Prostate gland (tissue), 2 donors: Measurements from ENCODE around the gene SLIT3. TPM values are rescaled to one million over a fixed set of nuclear protein-coding genes. Genes with fewer than 3 reads are reported as not detected.

Experiments used
- DNase-seq: peaks from one replicate; pipeline ENCODE4 v3.0.0-alpha.2; 2019; ENCODE audit warnings: low spot score
- H3K27ac ChIP-seq, 2 donors: fragments of 200-600 bp; sonication (generic); 2 replicates each; pipeline ENCODE4 v1.5.1; 2017 to 2019
- H3K27me3 ChIP-seq: fragments of 200-600 bp; sonication (generic); replicated peaks from 2 replicates; pipeline ENCODE4 v1.5.1; 2019; ENCODE audit not compliant: insufficient read depth
- H3K36me3 ChIP-seq, 2 donors: fragments of 200-600 bp; sonication (generic); 1 replicate in 1 of 2; 2 replicates in 1 of 2; pipeline versions ENCODE4 v1.5.1 to v1.8.1; 2017 to 2019
- H3K4me1 ChIP-seq: fragments of 200-600 bp; sonication (generic); replicated peaks from 2 replicates; pipeline ENCODE4 v1.5.1; 2019
- H3K4me3 ChIP-seq, 2 donors: fragments of 200-600 bp; sonication (generic); 2 replicates each; pipeline ENCODE4 v1.5.1; 2017 to 2019
- H3K9me3 ChIP-seq: fragments of 200-600 bp; sonication (generic); 2 replicates; pipeline ENCODE4 v1.5.1; 2017
- CTCF ChIP-seq, 4 experiments: fragments of 200-600 bp in 2 of 4; fragments of 450-650 bp in 2 of 4; sonication (generic) in 2 of 4; IDR thresholded peaks; 1 replicate in 3 of 4; 2 replicates in 1 of 4; pipeline ENCODE4 v1.5.1; 2016 to 2019; ENCODE audit warnings: antibody characterized with exemption in 4 of 4, mild to moderate bottlenecking in 2 of 4, moderate library complexity in 2 of 4
- POLR2A ChIP-seq: fragments of 450-650 bp; IDR thresholded peaks from one replicate; pipeline ENCODE4 v1.6.1; 2016; ENCODE audit warnings: antibody characterized with exemption, mild to moderate bottlenecking
- POLR2AphosphoS5 ChIP-seq: sonication (generic); formaldehyde crosslinking; IDR thresholded peaks from one replicate; pipeline ENCODE4 v1.6.1; 2017; ENCODE audit warnings: antibody characterized with exemption
- WGBS: methylation state at CpG from one replicate; pipeline ENCODE4 v1.1.5; 2018; 5-methylcytosine and 5-hydroxymethylcytosine counted together
- intact Hi-C: fragments of 100-400 bp; cut with DNase I; formaldehyde crosslinking; loops from one replicate; pipeline ENCODE4 v1.14.2; 2022
- total RNA-seq, 2 donors: library from RNA; depleted of rRNA; stranded (reverse); fragments of >200 nt; gene quantifications; one replicate each; pipeline ENCODE4 v1.1.0, GENCODE V29; 2016

Gene SLIT3
- total RNA-seq, 2 donors from 2014 or later = 8.3 TPM

GRCh38 chr5:169192536-169192935 is 108.4 kb downstream of the SLIT3 start:
- no peaks in the 10 kb centered on the region for H3K27me3 ChIP-seq
- no peak for TF ChIP-seq POLR2A
- H3K4me3 ChIP-seq = no peak overlapping the region
- no peaks in the 10 kb centered on the region for H3K36me3 ChIP-seq
- H3K4me1 ChIP-seq = no peaks in the 10 kb centered on the region
- WGBS = 58% methylated on average over 3 of the region's 3 CpGs
- H3K9me3 ChIP-seq = no peaks in the 10 kb centered on the region
- DNase-seq = no peak
- H3K27ac ChIP-seq = no peak overlapping the region
- intact Hi-C loops = no loop called here

- intact Hi-C loops = no loop called here
- H3K27ac ChIP-seq = no peak overlapping the region
- no peaks in the 10 kb centered on the region for H3K9me3 ChIP-seq
- DNase-seq = no peak
- TF ChIP-seq CTCF (IDR thresholded peaks at IDR 0.05) = no peak
- no peak for TF ChIP-seq POLR2AphosphoS5
- TF ChIP-seq POLR2A = no peak
- H3K27me3 ChIP-seq = no peaks in the 10 kb centered on the region
- no peaks in the 10 kb centered on the region for H3K4me1 ChIP-seq
- H3K4me3 ChIP-seq = no peak overlapping the region
- WGBS = 88% methylated on average over 1 of the region's 1 CpG
- H3K36me3 ChIP-seq = no peaks in the 10 kb centered on the region
Measured at GRCh38 chr5:169190849-169191248, 110.1 kb downstream of the SLIT3 start.

- TF ChIP-seq CTCF (IDR thresholded peaks at IDR 0.05) = no peak
- no peak for TF ChIP-seq POLR2AphosphoS5
- no peak for TF ChIP-seq POLR2A
Measured at GRCh38 chr5:169185626-169186025, 115.3 kb downstream of the SLIT3 start.

GRCh38 chr5:169183576-169183975 is 117.4 kb downstream of the SLIT3 start:
- H3K4me3 ChIP-seq = no peak overlapping the region
- no peak for TF ChIP-seq CTCF (IDR thresholded peaks at IDR 0.05)
- TF ChIP-seq POLR2A = no peak
- TF ChIP-seq POLR2AphosphoS5 = no peak
- H3K36me3 ChIP-seq = no peaks in the 10 kb centered on the region
- intact Hi-C loops = no loop called here
- H3K4me1 ChIP-seq = no peaks in the 10 kb centered on the region
- no peaks in the 10 kb centered on the region for H3K27me3 ChIP-seq
- no peak for DNase-seq
- H3K9me3 ChIP-seq = no peaks in the 10 kb centered on the region
- H3K27ac ChIP-seq = no peak overlapping the region

More at GRCh38 chr5:169185626-169186025, 115.3 kb downstream of the SLIT3 start:
- H3K27me3 ChIP-seq = no peaks in the 10 kb centered on the region
- no peak overlapping the region for H3K4me3 ChIP-seq
- no peak overlapping the region for H3K27ac ChIP-seq
- H3K4me1 ChIP-seq = no peaks in the 10 kb centered on the region
- intact Hi-C loops = no loop called here
- H3K9me3 ChIP-seq = no peaks in the 10 kb centered on the region
- 71% methylated on average over 3 of the region's 3 CpGs for WGBS
- no peaks in the 10 kb centered on the region for H3K36me3 ChIP-seq
- no peak for DNase-seq

- WGBS = 97% methylated on average over 4 of the region's 4 CpGs
Measured at GRCh38 chr5:169182797-169183196, 118.1 kb downstream of the SLIT3 start.

More at GRCh38 chr5:169182797-169183196, 118.1 kb downstream of the SLIT3 start:
- no peaks in the 10 kb centered on the region for H3K4me1 ChIP-seq
- no peak for DNase-seq
- H3K9me3 ChIP-seq = no peaks in the 10 kb centered on the region
- H3K27me3 ChIP-seq = no peaks in the 10 kb centered on the region
- intact Hi-C loops = no loop called here
- H3K4me3 ChIP-seq = no peak overlapping the region
- no peak for TF ChIP-seq POLR2AphosphoS5
- TF ChIP-seq CTCF (IDR thresholded peaks at IDR 0.05) = no peak
- TF ChIP-seq POLR2A = no peak
- no peak overlapping the region for H3K27ac ChIP-seq
- no peaks in the 10 kb centered on the region for H3K36me3 ChIP-seq
